Measurements from ENCODE around the gene ABCA1.
A peak's percentile ranks its signal among the peaks of the same experiment; 100 is the strongest.

Gene ABCA1

GRCh38 chr9:104750185-104750767 is 177.7 kb downstream of the ABCA1 start:
- H2AFZ ChIP-seq (ENCODE audit: low read depth, low read length, severe bottlenecking): no peak overlapping the region

GRCh38 chr9:104748359-104749031 is 179.5 kb downstream of the ABCA1 start:
- Histone ChIP-seq H2AFZ (ENCODE audit: low read depth, low read length, severe bottlenecking) (peak overlapping the region; percentile 83), H3K27me3 (ENCODE audit: low read length) (no peaks in the 10 kb centered on the region), H3K36me3 (ENCODE audit: low read length) (peaks cover 2% of the 10 kb centered on the region; the same call in 1 of the 2 replicates), H3F3A (ENCODE audit: insufficient read depth) (no peaks in the 10 kb centered on the region), H3K79me2 (ENCODE audit: insufficient read depth, low read length) (no peaks in the 10 kb centered on the region), H3K27ac (ENCODE audit: low read depth, low read length) (no peak overlapping the region), H3K4me2 (ENCODE audit: low read depth, low read length, poor library complexity, severe bottlenecking) (peak overlapping the region; percentile 76), H4K20me1 (ENCODE audit: low read depth, low read length) (no peaks in the 10 kb centered on the region), H3K9ac (ENCODE audit: low read length) (peak overlapping the region; percentile 70), H3K4me3 (ENCODE audit: insufficient read depth, low read length, poor library complexity, severe bottlenecking) (peak overlapping the region; percentile 73), H3K9me2 (replicated peaks; ENCODE audit: insufficient read depth, low read length) (no peaks in the 10 kb centered on the region), H3K9me3 (ENCODE audit: insufficient read depth, low read length) (no peaks in the 10 kb centered on the region)
- no peak for TF ChIP-seq CTCF (IDR thresholded peaks at IDR 0.05; ENCODE audit: insufficient read depth, low read length, poor library complexity, severe bottlenecking)
- TF ChIP-seq EZH2phosphoT487 (conservative IDR thresholded peaks at IDR 0.05; ENCODE audit: low read length): no peak

More at GRCh38 chr9:104750185-104750767, 177.7 kb downstream of the ABCA1 start:
- no peaks in the 10 kb centered on the region for H3K79me2 ChIP-seq (ENCODE audit: insufficient read depth, low read length)
- H3K36me3 ChIP-seq (ENCODE audit: low read length): peaks cover 10% of the 10 kb centered on the region; the same call in 1 of the 2 replicates
- no peaks in the 10 kb centered on the region for H3K27me3 ChIP-seq (ENCODE audit: low read length)
- no peak overlapping the region for H3K4me3 ChIP-seq (ENCODE audit: insufficient read depth, low read length, poor library complexity, severe bottlenecking)
- no peak overlapping the region for H3K9ac ChIP-seq (ENCODE audit: low read length)
- no peak overlapping the region for H3K4me2 ChIP-seq (ENCODE audit: low read depth, low read length, poor library complexity, severe bottlenecking)
- H3K27ac ChIP-seq (ENCODE audit: low read depth, low read length): no peak overlapping the region
- no peaks in the 10 kb centered on the region for H3K9me3 ChIP-seq (ENCODE audit: insufficient read depth, low read length)
- H4K20me1 ChIP-seq (ENCODE audit: low read depth, low read length): no peaks in the 10 kb centered on the region
- TF ChIP-seq EZH2phosphoT487 (conservative IDR thresholded peaks at IDR 0.05; ENCODE audit: low read length): no peak
- no peak for TF ChIP-seq CTCF (IDR thresholded peaks at IDR 0.05; ENCODE audit: insufficient read depth, low read length, poor library complexity, severe bottlenecking)
- H3K9me2 ChIP-seq (replicated peaks; ENCODE audit: insufficient read depth, low read length): no peaks in the 10 kb centered on the region
- H3F3A ChIP-seq (ENCODE audit: insufficient read depth): no peaks in the 10 kb centered on the region

- peak within 1 kb of the TSS; percentile 73 for H3K4me3 ChIP-seq (ENCODE audit: insufficient read depth, low read length, poor library complexity, severe bottlenecking)
- H3K9me2 ChIP-seq (replicated peaks; ENCODE audit: insufficient read depth, low read length): no peaks in the 10 kb centered on the region
- TF ChIP-seq EZH2phosphoT487 (conservative IDR thresholded peaks at IDR 0.05; ENCODE audit: low read length): no peak
- TF ChIP-seq CTCF (IDR thresholded peaks at IDR 0.05; ENCODE audit: insufficient read depth, low read length, poor library complexity, severe bottlenecking): no peak
- H3K27me3 ChIP-seq (ENCODE audit: low read length): no peaks in the 10 kb centered on the region
- peak within 1 kb of the TSS; percentile 70 for H3K9ac ChIP-seq (ENCODE audit: low read length)
- H3K36me3 ChIP-seq (ENCODE audit: low read length): no peaks in the 10 kb centered on the region; the same call in 1 of the 2 replicates
- H3F3A ChIP-seq (ENCODE audit: insufficient read depth): no peaks in the 10 kb centered on the region
- no peaks in the 10 kb centered on the region for H3K79me2 ChIP-seq (ENCODE audit: insufficient read depth, low read length)
- peak within 1 kb of the TSS; percentile 83 for H2AFZ ChIP-seq (ENCODE audit: low read depth, low read length, severe bottlenecking)
- peak within 1 kb of the TSS; percentile 76 for H3K4me2 ChIP-seq (ENCODE audit: low read depth, low read length, poor library complexity, severe bottlenecking)
- H3K27ac ChIP-seq (ENCODE audit: low read depth, low read length): peak within 1 kb of the TSS; percentile 57
- H3K9me3 ChIP-seq (ENCODE audit: insufficient read depth, low read length): no peaks in the 10 kb centered on the region
- no peaks in the 10 kb centered on the region for H4K20me1 ChIP-seq (ENCODE audit: low read depth, low read length)
Measured at GRCh38 chr9:104747565-104748358, 180.2 kb downstream of the ABCA1 start, which contains the start of gene NIPSNAP3A. Gene NIPSNAP3A (plus strand): TSS chr9:104747683. CDS start chr9:104747793, 110 bp downstream.

Measured in SU-DHL-6 (cell line).